AG04449 (cell line): ENCODE data around the gene RYR2.

Source experiments
- CTCF ChIA-PET: fragments of 350-600 bp; formaldehyde crosslinking; extraction: SDS; loops from one replicate; lab custom pipeline; 2021; ENCODE audit warnings: antibody characterized with exemption; lab: Yijun Ruan, JAX
- POLR2A ChIA-PET: fragments of 400-600, 350-600 bp; formaldehyde crosslinking; extraction: SDS; loops from one replicate; lab custom pipeline; 2020; ENCODE audit warnings: antibody characterized with exemption, inconsistent platforms; lab: Yijun Ruan, JAX
- DNase-seq: peaks from one replicate; pipeline ENCODE4 v3.0.0-alpha.2; 2010; ENCODE audit warnings: low read depth, low spot score
- H3K4me3 ChIP-seq: 2 replicates; pipeline ENCODE4 v1.5.1; 2011; ENCODE audit warnings: low read depth, mild to moderate bottlenecking, control low read depth, low read length
- TF ChIP-seq, protein P1 (sequence below): IDR thresholded peaks from one replicate; pipeline ENCODE4 v1.5.1; 2011; ENCODE audit warnings: mild to moderate bottlenecking, moderate library complexity, low read length, control low read depth, inconsistent platforms; ENCODE audit not compliant: insufficient read depth; ENCODE audit errors: missing control alignments

RYR2 gene

DNA sequence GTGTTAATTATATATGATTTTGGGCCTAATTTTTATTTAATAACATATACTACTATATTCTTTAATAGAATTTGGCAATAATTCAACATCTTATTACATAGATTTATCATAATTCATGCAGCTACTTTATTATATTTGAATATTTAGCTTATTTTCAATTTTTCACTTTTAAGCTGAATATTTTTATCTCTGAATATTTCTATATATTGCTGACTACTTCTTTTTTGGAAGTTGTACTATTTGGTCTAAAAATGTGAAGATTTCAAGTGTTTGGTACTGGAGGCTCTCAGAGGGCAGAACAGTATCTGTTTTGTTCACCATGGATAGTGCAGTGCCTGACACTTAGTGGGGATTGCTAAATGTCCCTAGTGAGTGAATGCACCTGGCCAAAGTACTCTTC is 389.5 kb downstream of the RYR2 start:
- ChIA-PET CTCF (no interaction called here), POLR2A (no interaction called here)
- TF ChIP-seq, protein P1, sequence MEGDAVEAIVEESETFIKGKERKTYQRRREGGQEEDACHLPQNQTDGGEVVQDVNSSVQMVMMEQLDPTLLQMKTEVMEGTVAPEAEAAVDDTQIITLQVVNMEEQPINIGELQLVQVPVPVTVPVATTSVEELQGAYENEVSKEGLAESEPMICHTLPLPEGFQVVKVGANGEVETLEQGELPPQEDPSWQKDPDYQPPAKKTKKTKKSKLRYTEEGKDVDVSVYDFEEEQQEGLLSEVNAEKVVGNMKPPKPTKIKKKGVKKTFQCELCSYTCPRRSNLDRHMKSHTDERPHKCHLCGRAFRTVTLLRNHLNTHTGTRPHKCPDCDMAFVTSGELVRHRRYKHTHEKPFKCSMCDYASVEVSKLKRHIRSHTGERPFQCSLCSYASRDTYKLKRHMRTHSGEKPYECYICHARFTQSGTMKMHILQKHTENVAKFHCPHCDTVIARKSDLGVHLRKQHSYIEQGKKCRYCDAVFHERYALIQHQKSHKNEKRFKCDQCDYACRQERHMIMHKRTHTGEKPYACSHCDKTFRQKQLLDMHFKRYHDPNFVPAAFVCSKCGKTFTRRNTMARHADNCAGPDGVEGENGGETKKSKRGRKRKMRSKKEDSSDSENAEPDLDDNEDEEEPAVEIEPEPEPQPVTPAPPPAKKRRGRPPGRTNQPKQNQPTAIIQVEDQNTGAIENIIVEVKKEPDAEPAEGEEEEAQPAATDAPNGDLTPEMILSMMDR: no peak
- no peak overlapping the region for H3K4me3 ChIP-seq
- DNase-seq: no peak

DNA sequence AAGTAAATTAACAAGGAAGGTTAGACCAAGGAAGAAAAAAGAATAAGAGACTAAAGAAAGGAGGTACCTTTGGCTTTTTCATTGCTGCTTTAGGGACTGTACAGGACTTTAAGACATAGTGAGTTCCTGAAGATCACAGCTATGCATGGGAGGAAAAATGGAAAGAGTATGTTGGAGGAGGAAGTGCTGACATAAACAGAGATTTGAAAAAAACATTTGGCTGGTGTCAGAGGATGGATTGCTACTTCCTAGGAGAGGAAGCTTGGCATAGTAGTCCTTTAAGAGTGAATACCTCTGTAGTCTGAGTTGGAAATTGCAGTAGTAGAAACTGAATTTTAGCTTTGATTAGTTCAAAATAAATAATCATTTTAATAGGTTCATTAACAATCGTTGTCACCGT is 398.4 kb downstream of the RYR2 start:
- ChIA-PET CTCF (interaction anchor here (1.0 kb wide), 1 partner anchor 17 kb away, joined by 3 read pairs; no protein-coding TSS in a partner anchor), POLR2A (no interaction called here)
- no peak for DNase-seq
- TF ChIP-seq, protein P1: no peak
- H3K4me3 ChIP-seq: no peak overlapping the region

DNA sequence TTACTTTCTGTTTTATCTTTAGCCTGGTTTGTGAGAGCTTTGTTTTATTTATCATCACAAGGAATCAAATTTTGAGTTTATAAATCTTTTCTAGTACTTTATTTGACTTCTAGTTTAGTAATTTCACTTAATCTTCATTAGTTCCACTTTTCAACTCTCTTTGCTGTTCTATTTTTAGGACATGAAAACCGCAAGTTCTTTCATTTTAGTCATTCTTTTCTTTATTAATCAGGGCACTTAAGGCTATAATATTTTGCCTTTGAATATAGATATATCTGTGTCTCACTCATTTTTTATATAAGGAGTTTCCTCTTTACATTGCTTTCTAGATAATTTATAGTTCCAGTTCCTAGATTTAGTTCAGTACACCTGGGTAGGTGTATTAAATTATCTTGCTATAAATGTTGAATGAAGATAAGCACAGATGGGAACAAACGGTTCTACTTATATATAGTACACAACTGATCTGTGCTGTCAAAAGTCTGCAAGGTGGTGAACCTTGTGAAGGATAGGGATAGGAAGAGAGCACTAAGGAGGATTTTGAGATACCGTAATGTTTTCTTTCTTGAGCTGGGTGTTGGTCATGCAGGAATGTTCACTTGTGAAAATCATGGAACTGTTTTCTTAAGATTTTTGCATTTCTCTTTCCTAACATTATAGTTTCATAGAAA is 402.3 kb downstream of the RYR2 start:
- DNase-seq: no peak
- no peak overlapping the region for H3K4me3 ChIP-seq
- TF ChIP-seq, protein P1: no peak
- CTCF ChIA-PET: no interaction called here
- POLR2A ChIA-PET: no interaction called here

DNA sequence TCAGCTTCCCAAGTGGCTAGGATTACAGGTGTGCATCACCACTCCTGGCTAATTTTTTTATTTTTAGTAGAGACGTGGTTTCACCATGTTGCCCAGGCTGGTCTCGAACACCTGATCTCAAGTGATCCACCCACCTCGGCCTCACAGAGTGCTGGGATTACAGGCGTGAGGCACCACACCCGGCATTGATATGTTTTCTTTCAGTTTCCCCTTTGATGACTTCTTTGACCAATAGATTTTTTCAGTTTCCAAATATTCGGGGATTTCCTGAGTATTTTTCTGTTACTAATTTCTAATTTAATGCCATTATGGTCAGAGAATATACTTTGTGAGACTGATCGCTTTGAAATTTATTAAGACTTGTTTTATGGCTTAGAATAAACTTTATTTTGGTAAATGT is 406.1 kb downstream of the RYR2 start:
- TF ChIP-seq, protein P1: no peak
- CTCF ChIA-PET: no interaction called here
- H3K4me3 ChIP-seq: no peak overlapping the region
- DNase-seq: no peak
- POLR2A ChIA-PET: no interaction called here

DNA sequence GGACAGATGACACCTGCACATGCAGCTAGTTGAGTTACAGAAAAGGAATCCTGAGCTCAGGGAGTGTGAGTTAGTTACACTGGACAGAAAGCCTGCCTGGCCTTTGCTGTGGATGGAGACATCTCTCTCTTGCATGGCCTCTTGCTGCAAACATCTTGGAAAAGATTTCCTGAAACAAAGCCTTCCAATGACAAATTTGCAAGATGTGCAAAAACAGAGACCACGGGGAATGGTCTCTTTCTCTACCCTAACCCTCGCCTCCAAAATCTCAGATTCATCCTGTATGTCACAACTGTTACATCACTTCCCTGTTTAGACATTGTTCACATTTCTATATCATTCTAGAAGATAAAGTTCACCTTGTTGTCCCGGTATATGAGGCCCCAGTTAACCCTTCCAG is 415.6 kb downstream of the RYR2 start:
- DNase-seq: no peak
- no peak overlapping the region for H3K4me3 ChIP-seq
- TF ChIP-seq, protein P1: no peak
- ChIA-PET POLR2A (no interaction called here), CTCF (no interaction called here)

DNA sequence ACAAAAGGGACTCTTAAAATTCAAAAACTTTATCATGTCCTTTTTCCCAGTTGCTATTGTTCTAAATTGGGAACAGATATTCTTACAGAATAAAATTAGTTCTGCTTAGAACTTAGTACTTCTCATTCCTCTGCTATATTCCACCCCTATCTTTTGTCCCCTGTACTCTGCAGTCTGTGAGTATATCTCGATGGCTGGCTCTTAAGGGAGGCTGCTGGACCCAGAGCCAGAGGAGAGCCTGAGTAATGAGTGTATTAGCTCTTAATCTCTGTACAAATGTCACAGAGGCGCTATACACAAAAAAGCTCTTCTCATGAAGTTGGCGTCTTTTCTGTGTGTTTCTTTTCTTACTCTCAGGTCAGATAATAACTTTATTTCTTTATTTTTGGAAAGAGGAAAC is 425.3 kb downstream of the RYR2 start:
- TF ChIP-seq, protein P1: no peak
- POLR2A ChIA-PET: no interaction called here
- no peak overlapping the region for H3K4me3 ChIP-seq
- CTCF ChIA-PET: no interaction called here
- no peak for DNase-seq
